HS-5 (cell line): ENCODE data around the gene SYTL5.
"Not testable (repeated sequence)": the region's sequence is repeated elsewhere in the genome, so short reads cannot be mapped to it uniquely, and the experiment has no call there.

Experiments used
- DNase-seq: peaks from one replicate; pipeline ENCODE4 v3.0.0-alpha.2; 2012; ENCODE audit warnings: low read depth

The SYTL5 gene

DNA sequence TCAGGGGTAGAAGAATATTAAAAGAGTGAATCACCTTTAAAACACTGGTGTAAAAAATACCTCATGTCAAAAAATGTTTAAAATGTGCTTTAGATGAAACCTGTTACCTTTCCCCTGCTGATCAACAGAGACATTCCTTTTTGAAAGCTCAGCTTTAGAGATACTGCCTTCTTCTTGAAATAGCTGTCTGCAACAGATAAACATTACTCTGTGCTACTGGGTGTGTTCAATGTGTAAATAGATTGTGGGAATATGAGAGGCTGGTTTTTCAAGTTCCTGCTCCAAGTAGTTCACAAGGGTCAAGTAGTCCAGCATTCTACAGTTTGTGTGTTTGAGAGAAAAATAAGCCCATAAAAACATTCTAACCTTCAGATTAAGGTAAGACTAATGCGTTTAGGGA is at the start of gene SYTL5:
SYTL5 (plus strand) TSS at position 263 of the 400 bp plus-strand sequence. CDS start 27,337 bp downstream, outside the sequence.
- DNase-seq = no peak

DNA sequence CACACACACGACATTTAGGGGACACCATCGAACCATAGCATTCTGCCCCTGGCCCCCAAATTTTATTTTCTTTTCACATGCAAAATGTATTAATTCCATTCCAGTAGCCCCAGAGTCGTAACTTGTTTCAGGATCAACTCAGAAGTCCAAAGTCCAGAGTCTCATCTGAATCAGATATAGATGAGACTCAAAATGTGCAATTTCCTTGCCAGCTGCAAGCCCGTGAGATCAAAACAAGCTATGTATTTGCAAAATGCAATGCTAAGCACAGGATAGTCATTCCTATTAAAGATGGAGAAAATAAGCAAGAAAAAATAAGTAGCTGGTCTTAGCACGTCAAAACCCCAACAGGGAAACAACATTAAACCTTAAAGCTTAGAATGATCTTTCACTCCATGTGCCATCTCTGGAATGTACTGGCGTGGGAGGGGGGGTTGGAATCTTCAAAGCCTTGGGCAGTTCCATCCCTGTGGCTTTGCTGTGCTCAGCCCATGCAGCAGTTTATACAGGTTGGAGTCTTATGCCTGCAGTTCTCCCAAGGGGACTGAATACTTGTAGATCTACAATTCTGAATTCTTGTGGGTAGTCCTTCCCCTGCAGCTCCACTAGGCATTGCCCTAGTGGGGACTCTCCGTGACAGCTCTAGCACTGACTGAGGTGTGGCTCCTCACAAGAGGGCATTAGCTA is 47.7 kb upstream of the SYTL5 start:
- DNase-seq = no peak

DNA sequence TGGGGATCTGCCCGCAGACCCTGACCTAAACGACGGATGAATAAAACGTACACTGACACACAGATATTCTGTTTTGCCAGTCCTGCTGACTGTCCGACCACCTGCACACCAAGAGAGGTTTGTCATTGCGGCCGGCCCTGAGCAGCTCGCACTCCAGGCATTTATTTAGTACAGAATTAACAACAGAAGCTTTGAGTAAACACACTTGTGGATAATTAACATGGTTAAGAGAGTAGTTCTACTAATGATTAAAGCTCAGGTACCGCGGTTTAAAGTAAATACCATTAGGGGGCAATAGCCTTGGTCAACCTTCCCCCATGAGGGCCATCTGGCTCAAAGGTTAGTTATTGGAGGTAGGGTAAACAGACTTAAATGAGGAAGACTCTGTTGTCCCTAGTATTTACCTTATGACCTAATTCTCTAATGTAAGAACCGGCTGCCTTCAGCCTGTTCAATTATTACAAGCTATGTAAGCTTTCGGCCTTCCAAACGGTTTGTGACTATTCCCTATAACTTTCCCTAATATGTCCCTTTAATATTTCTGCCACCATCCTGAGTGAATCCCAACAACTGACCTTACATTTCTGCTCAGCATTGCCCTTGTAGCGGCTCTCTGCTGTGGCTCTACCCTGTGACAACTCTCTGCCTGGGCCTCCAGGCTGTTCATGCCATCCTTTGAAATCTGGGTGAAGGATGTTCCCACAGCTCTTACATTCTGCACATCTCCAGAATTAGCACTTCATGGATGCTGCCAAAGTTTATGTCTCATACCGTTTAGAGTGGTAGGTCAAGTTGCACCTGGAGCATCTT is 46.9 kb upstream of the SYTL5 start:
- DNase-seq = no peak

DNA sequence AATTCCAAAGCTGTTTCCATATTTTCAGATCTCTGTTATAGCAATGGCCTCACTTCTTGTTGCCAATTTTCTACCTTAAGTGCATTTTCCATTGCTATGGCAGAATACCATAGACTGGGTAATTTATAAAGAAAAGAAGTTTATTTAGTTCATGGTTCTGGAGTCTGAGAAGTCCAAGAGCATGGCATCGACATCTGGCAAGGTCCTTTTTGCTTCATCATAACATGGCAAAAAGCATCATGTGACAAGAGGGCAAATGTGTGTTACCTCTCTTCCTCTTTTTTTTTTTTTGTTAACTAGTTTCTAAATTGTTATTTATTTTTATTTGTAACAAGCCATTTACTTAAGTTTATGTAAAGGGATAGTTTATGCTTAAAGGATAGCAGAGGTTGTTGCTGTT is 45.2 kb upstream of the SYTL5 start:
- no peak for DNase-seq

DNA sequence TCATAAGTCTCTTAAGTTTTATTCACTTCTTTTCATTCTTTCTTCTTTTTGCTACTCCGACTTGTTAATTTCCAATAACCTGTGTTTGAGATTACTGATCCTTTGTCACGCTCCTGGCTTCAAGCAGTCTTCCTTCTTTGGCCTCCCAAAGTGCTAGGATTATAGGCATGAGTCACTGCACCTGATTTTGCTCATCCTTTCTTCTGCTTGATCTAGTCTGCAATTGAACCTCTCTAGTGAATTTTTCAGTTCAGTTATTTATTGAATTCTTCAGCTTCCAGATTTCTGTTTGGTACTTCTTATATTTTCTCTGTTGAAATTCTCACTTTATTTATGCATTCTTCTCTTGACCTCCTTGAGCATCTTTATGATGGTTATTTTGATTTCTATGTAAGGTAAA is 38.6 kb upstream of the SYTL5 start:
- DNase-seq = no peak

DNA sequence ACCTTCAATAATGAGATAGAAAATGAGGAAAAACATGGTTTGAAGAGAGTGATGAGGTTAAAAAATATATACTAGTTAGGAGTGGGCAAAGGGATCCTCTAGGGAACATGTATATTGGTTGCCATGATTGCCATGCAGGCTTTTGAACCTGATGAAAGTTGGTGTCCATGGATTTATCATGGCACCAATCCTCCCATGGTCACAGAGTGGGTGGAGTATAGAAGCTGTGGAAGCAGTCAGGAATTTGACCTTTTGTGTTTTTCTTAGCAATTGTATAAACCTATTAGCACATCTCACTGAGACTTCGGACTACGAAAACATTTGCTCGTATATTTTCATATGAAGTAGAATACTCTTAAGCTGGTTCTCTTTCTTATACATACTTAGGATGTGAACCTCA is 30.9 kb upstream of the SYTL5 start:
- DNase-seq = no peak

DNA sequence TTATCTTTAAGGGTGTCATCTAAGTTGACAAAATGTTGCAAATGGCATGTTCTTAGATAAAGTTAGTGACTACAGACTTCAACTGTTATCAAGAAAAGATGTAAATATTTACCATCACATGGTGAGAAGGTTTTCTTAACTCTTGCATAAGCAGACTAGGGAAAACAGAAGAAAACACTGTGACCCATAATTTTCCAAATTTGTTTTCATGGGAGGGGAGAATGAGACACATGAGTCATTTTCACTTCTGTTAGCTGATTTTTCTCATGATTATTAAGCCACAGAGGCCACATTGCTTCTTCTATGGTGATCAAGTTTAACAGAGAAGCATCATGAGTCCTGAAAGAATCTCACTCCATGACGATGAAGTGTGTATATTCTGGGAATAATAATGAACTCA is 30.2 kb upstream of the SYTL5 start:
- DNase-seq = no peak

DNA sequence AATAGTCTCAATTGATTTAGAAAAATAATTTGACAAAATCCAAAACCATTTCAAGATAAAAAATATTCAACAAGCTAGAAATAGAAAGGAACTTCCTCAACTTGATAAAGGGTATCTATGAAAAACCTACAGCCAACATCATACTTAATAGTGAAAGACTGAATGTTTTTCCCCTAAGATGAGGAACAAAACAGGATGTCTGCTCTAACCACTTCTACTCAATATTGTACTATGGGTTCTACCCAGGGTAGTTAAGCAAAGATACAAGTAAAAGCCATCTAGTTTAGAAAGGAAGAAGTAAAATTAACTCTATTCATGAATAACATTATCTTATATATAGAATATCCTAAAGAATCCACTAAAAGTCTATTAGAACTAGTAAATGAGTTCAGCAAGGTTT is 21.5 kb upstream of the SYTL5 start:
- DNase-seq = no peak

DNA sequence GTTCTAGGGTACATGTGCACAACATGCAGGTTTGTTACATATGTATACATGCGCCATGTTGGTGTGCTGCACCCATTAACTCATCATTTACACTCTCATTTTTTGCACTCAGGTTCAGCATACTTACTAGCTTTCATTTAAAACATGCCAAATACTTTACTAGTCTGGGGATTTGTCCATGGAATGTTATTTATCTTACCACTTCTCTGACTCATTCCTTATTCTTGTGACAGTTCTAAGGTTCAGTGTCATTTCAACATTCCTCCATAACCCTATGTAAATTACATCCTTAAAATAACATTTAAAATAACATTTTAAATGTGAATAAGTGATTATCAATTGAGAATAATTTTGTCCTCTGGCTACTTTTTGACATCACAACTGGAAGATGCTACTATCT is 19.5 kb upstream of the SYTL5 start:
- peak; percentile 22 for DNase-seq

DNA sequence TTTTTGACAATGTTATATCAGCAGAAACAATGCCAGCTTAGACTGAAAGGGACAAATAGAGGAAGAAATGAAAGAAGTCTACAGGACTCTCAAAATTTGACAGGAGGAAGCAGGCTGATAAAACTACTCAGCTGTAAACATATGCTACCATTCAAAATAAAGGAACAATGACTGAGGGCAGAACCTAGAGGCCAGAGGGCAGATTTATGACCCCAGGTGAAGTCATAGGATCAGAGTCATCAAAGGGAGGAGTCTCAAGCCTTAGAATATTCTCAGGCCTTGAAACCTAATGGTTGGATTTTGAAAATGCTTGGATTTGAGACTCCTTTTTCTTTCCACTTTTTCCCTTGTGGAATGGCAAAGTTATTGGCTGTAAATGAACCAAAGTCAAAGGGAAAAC is 17.0 kb upstream of the SYTL5 start:
- DNase-seq = no peak

DNA sequence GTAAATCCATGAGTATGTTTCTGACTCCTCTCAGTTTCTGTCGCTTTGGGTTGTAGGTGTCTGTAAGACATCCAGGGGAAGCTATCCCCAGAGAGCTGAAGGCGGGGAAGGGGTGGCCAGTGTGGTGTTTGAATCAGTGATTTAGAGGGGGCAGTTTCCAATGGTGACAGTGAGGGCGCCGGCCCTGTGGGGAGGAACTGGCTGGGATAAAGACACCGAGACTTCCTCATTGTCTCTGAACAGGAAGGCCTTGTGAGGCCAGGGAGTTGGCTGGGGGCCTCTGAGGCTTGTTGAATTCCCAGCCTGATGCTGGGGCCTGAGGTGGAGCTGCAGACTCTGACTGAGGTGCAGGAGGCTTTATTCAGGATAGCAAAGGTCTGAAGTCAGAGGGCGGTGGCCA is 15.1 kb upstream of the SYTL5 start:
- DNase-seq = not testable (repeated sequence)

DNA sequence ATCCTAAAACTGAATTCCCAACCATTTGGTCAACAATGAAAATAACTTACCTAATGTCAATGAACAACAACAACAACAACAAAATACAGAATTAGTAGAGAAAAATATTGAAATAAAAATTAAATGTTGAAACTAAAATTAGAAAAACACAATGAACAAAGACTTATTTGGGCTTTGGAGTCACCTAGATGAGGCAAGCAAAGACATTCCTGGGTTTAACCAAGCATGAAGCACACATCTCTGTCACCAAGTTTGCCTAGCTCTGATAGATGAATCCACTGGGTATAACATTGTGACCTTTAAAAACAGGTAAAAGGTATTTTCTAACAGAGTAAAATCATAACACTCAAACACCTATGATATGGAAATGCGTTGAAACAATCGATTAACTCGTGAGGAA is 13.2 kb upstream of the SYTL5 start:
- no peak for DNase-seq

DNA sequence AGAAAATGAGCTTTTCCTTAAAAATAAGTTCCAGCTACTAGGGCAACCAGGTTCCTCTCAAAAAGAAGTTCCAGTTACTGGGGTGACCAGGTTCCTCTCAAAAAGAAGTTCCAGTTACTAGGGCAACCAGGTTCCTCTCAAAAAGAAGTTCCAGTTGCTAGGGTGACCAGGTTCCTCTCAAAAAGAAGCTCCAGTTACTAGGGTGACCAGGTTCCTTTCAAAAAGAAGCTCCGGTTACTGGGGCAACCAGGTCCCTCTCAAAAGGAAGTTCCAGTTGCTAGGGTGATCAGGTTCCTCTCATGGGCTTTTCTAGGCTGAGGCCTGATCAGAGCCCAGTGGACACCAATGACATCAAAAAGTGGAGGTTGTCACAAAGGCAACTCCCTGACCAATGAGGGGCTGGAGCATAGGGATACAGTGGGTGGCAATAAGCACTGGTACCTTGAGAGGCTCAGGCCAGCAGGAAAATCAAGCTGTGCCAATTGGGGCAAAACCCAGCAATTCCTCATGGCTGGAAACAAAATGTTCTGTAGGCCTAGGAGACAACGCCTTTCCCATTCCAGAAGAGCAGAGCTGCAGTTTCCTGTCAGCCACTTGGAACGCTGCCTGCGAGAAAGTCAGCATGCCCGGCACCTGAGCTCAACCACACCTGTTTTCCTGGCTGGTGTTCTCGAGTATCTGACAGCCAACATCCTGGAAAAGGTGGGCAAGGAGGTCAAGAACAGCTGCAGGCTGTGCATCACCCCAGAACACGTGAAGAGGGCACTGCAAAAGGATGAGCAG is 12.3 kb upstream of the SYTL5 start:
- no peak for DNase-seq

DNA sequence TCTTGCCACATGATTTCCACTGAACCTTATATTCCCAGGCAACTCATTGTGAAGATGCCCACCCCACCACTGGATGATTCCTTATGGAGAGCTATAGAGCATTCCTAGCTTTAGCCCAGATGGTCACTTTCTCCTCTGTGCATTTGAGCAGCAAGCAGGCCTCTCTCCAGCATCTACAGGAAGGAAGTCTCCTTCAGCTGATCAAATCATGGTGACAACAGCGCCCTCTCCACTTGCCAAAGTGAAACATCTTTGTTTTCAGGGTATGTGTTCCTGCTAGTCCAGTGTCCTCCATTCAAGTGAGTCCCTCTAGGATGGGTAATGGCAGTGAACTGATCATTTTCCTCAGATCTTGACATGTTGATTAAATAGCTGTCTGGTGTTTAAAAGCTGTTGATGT is 10.9 kb upstream of the SYTL5 start:
- DNase-seq = no peak

DNA sequence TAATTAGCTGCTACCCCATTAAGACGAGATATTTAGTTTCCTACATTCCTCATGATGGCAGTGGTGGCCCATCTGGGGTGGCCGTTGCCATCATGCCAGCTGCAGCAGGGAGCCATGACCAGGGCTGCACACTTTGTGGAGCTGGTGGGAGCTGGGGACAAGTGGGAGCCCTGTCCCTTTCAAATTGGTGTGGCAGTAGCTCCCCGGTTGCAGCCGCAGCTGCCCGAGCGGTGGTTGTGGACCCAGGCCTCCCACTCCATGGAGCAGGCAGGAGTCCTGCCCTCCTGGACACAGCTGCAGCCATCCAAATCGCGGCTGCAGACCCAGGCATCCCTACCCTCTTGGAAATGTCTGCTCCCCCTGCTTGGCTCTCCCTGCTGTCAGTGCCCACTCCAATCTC is 9.3 kb upstream of the SYTL5 start:
- no peak for DNase-seq

DNA sequence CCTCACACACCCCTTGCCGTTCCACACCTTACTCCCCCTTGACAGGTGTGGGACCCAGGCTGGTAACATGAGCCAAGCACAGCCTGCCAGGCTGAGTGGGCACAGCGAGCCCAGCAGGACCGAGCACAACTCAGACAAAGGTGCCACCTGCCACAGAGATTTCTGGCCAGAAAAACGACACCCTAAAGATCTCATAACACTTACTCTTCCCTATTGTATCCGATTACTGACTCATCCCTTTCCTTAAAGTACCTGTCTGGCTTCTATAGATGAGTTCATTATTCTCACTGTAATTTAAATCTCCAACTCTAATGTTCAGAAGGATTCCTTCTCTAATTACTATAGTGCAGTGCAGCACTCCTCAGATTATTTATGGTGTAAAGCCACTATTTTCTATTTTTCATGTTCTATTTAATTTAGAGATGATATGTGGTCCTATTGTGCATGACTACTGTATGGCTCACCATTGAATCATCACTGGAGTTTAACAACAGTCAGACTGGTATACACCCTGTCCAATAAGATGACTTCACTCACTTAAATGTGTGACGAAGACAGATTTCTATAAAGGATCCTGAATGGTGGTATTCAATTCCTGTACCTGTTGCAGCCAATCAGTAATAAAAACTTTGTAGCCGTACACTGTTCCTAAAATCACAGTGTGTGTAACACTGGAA is 7.6 kb upstream of the SYTL5 start:
- peak; percentile 31 for DNase-seq

DNA sequence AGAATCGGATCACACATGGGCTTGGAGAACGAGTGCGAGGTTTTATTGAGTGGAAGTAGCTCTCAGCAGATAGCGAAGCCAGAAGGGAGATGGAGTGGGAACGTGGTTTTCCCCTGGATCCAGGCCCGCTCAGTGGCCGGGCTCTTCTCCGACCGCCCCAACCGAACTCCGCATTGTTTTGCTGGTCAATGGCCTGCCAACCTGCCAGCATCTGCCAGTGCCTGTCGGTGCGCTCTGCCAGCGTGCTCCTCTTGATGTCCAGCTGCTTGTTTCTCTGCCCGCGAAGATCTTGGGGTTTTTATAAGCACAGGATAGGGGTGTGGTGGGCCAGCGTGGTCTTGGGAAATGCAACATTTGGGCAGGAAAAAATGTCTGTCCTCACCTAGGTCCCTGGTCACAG is 5.6 kb upstream of the SYTL5 start:
- DNase-seq = no peak

DNA sequence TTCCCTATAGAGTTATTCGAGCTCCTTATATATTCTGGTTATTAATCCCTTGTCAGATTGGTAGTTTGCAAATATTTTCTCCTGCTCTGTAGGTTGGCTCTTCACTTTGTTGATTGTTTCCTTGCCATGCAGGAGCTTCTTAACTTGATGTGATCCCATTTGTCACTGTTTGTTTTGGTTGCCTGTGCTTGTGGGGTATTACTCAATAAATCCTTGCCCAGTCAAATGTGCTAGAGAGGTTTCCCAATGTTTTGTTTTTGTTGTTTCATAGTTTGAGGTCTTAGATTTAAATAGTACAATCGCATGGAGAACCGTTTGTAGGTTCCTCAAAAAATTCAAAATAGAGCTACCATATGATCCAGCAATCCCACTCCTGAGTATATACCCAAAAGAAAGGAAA is 2.3 kb upstream of the SYTL5 start:
- DNase-seq = no peak

DNA sequence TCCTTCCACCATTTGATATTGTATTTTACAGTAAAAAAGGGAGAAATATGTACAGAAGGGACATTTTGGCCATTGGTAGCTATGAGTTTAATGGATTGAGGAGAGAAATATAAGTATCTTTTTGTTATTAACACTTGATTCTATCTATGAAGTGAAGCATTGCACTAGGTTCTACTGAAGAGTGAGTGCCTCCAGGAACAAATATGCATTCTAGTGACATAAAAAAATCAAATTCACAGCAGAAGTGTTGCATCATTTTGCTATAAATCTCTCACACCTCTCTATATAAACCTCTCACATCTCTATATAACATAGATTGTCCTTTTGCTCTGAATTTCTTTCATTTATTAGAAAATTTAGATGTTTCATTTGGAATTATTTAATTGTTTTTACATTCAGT is 425 bp downstream of the SYTL5 start:
- DNase-seq = no peak

DNA sequence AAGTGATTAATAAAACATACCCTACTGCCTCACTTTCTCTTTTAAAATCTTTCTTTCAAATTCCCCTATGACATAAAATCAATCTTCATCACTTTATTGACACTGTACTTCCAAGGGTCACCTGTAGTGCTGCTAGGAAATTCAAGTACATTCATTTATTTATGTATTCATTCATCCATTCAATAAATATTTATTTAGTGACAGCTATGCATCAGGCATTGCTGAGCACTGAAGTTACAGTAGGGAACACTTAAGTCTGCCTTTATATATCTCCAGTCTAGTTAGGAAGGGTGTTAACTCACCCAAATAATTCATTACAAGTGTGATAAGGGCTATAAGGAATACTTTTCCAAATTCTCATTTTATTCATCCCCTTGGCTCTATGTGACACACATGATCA is 2.3 kb downstream of the SYTL5 start:
- no peak for DNase-seq

DNA sequence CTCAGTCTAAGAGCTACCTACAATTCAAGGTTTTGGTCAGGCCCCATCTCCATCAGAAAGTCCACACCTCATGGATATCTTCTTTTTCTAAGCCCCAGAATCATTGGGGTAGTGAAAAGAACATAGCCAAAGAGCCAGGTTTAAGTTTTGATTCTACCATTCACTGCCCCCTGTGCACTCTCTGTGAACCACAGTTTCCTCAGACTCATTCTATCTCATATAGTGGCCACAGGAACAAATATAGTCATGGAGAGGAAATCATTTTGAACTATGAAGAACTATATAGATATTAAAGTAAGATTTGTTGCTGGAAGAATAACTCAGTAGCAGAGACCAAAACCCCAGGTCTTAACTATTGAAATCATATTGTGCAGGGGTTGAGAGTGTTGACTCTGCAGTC is 3.3 kb downstream of the SYTL5 start:
- no peak for DNase-seq

DNA sequence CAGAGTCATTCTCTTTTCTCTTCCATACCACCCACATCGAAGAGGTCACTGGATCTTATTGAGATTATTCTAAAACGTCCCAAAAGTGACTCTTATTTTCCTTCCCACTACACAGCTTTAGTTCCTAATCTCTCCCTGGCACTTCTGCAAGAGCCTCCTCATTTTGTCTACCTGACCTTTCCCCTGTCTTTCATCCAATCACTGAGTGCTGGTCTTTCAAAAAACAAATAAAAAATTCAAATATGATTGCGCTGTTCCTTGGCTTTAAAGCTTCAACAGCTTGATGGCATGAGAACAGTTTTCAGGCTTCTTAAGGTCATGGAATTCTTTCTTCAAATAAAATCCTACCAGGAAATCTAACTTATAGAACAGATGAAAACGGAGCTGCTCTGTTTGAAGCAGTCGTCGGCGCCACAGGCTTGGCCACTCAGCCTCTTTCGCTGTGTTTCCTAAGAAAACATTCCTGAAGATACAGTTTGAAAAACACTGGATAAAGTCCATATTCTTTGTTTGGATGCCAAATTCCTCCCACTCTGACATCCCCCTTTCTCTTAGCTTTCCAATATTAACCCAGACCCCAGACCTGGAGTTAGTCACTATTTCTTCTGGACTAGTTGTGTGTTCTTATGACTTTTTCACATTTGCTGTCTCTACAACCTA is 12.5 kb downstream of the SYTL5 start:
- DNase-seq = no peak
